Stomach (tissue), 4 donors: ENCODE data around the gene ENO2.

Experiments used
- CTCF ChIP-seq, 7 experiments: fragments of 450-650 bp in 4 of 7; fragments of 200-600 bp in 3 of 7; sonication (generic) in 3 of 7; IDR thresholded peaks; one replicate each; pipeline ENCODE4 v1.5.1; 2016 to 2019; ENCODE audit warnings: antibody characterized with exemption in 7 of 7, control low read depth in 2 of 7, mild to moderate bottlenecking in 1 of 7
- POLR2AphosphoS5 ChIP-seq, 3 donors: sonication (generic); formaldehyde crosslinking; IDR thresholded peaks; one replicate each; pipeline ENCODE4 v1.6.1; 2016; ENCODE audit warnings: antibody characterized with exemption in 3 of 3

- no peak for TF ChIP-seq CTCF (IDR thresholded peaks at IDR 0.05)
- no peak for TF ChIP-seq POLR2AphosphoS5 (IDR thresholded peaks at IDR 0.05)
Measured at GRCh38 chr12:6928022-6928702, 13.8 kb downstream of the ENO2 start.
